ENCODE measurements around the gene DCPS.

The DCPS gene

DNA sequence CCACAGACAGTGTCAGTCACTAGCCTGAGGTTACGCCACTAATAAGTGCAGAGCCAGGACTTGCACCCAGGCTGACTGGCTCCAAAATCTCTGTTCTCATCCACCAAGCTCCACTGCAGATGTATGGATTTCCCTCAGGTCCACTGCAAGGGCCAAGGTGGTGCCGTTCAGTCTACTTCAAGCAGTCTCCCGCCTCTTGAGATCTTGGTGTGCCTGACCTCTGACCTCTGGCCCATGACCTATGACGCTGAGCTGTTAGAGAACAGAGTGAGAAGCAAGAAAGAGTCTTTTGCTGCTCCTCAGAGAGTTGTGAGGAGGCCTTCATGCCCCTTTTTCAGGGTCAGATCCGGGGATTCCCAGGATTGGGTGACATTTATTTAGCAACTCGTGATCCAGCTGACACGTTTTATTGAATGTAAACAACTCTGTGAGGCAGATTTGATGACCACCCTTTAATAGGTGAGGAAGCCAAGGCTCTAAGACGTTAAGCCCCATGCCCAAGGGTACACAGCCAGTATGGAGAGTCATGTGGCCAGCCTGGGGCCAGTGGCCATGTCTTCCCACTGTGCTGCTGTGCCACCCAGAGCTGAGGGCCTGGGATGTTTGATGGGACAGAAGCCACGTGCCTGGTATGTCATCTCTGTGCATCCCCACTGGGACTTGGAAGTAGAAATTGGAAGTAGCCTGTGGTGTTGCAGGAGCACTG lies 25.2 kb downstream of the DCPS start:
- DNase-seq = no peak

DNA sequence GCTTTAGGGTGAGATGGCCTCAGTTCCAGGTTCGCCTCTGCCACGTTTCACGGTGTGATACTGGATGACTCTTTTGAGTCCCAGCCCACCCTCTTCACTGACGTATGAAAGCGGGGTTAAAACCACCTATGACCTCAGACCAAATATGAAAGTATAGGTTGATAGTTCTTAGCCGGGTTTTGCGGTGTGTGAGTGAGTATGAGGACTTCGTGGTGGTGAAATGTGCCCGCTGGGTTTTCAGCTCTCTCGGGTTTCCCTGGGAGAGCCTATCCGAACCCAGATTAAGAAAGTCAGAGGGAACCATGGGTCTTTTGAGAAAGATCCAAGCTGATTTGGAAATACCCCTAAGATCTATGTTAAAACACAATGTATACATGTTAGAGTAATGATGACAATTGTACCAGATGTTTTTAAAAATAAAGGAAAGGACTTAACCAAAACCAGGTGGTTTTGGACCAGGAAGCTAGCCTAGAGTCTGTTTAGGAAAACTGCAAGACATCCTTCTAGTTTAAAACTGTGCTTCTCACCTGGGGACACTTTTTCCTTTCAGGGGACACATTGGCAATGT lies 25.9 kb downstream of the DCPS start:
- DNase-seq = no peak

DNA sequence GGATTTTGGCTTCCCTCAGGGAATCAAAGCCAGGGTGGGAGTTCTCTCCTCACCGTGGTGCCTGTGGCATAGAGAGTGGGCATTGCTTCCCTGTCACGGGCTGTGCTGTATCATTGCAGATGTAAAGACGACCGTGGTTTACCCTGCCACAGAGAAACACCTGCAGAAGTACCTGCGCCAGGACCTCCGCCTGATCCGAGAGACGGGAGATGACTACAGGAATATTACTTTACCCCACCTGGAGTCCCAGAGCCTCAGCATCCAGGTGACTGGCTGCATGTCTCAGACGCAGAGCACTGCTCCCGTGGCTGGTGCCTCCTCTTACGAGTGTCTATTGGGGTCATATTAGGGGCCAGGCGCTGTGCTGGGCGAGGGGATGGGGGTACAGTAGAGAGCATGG lies 27.4 kb downstream of the DCPS start:
- DNase-seq = no peak

DNA sequence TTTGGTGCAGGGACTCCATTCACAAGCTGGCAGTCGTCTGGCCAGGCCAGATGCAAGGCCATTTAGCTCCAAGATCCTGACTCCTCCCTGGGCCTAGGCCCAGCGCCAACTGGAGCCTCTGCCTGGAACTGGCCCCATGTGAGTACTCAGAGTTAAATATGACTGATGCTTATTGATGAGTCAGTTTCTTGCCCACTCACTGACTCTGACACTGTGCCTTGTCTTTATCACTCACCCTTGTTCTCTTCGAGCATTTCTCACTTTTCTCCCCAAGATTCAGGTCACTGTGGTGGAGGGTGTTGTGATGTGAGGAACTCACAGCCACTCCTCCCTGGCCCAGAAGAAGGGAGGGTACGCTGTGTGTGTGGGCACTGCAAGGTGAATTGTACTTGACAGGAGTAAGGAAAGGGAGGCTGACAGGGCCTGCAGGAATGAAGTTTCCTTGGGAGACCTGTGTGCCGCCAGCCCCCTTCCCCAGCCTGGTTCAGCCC lies 28.4 kb downstream of the DCPS start:
- no peak for DNase-seq

DNA sequence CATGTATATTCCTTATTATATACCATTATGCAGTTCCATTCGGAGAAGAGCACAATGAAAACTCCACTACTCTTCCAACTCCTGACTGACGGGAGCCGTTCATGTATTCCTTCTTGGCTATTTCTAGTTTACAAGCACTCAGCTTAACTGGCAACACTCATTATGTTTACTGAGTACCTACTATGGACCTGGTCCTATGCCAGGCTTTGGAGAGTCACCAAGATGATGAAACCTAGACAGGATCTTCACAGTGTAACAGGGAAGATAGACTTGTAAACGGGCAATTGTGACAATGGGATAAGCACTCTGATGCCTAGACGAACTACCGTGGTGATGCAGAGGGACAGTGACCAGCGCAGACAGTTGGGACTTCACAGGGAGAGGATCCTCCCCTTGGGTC lies 29.3 kb downstream of the DCPS start:
- no peak for DNase-seq

DNA sequence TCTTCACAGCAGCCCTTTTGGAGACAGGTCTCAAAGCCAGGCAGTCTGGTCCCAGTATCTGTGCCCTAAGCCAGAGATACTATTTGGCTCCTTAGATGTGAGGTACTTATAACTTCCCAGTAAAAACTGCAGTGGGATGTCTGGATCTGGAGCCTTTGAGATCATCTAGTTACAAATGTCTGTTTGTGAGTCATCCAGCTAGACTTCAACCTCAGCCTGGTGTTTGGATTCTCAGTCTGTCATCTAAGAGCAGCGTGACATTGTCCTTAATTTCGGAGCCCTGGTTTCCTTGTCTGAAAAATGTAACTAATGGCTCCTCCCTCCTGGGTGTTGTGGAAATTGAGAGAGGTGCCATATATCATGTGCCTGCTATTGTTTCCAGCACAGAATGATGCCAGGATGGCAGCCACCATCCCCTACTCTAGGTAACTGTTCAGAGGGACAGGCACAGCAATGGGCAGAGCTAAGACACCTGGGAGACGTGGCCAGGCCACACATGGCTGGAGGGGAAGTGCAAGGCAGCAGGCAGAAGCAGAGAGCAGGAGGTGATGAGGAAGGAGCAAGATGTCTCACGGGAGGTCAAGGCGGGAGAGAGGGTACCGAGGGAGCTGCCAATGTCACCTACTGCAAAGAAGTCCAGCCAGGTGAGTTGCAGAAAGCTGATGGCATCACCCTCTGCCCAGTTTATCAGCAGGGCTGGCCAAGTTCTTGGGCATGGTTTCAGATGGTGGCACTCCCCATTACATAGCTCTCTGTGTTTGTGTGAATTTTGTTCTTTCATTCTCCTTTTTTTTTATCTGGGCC lies 31.0 kb downstream of the DCPS start:
- no peak for DNase-seq

DNA sequence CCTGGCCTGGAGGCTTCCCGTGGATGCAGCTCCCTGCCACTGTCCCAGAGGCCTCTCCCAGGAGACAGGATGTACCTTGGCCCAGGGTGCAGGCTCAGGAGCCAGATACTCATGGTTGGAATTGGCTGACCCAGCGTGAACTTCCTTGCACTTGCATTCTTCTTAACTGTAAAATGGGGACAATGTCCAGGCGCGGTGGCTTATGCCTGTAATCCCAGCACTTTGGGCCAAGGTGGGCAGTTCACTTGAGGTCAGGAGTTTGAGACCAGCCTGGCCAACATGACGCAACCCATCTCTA lies 31.6 kb downstream of the DCPS start:
- DNase-seq = no peak

DNA sequence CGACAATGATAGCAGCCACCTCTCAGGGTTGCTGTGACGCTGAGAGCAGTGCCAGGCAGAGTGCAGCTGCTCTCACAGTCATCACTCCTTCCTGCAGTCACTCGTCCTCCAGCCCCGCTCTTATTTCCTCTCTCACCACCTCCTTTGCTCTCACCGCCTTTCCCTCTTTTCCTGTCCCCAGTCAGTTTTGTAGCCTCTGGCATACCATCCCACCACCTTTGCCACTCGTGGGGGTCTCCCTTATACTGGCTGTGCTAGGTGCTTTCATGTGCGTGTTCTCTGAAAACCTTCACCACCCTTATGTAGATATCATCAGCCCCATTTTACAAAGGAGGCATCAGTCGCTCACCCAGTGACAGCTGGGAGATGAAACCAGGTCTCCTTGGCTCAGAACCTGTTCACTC lies 32.3 kb downstream of the DCPS start:
- no peak for DNase-seq

DNA sequence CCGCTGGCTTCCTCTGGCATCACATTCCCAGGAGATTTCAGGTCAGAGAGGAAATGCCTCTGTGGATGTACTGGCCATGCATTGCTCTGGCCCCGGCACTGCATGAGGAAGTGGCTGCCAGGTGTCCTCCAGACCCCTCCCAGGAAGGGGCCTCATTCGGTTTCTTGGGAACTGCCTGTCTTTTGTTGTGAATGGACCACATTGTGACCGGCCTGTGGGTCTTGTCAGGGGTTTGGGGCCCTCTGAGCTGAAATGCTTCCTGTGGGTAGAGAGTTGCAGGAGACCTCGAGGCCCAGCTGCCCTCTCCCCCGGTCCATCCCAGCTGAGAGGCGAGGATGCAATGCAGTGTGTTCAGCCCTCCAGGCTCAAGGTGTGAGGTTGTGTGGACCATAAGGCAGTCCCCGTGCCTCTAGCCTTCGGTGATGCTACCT lies 32.8 kb downstream of the DCPS start:
- DNase-seq = no peak

DNA sequence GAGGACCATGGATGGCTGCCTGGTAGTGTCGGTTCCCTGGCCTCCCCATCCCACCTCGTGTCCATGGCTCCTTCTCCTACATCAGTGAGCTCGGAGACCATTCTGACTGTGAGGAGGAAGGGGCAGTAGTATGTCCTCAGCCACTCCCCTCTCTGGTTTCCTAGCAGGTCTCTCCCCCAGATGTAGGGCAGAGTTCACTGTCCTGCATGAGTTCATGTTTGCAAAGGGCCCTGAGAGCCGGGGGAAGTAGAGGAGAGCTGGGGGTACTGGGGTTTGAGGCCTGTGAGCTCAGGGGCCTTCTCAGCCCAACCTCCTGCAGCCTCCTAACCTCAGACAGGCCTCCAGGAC lies 33.2 kb downstream of the DCPS start:
- no peak for DNase-seq

DNA sequence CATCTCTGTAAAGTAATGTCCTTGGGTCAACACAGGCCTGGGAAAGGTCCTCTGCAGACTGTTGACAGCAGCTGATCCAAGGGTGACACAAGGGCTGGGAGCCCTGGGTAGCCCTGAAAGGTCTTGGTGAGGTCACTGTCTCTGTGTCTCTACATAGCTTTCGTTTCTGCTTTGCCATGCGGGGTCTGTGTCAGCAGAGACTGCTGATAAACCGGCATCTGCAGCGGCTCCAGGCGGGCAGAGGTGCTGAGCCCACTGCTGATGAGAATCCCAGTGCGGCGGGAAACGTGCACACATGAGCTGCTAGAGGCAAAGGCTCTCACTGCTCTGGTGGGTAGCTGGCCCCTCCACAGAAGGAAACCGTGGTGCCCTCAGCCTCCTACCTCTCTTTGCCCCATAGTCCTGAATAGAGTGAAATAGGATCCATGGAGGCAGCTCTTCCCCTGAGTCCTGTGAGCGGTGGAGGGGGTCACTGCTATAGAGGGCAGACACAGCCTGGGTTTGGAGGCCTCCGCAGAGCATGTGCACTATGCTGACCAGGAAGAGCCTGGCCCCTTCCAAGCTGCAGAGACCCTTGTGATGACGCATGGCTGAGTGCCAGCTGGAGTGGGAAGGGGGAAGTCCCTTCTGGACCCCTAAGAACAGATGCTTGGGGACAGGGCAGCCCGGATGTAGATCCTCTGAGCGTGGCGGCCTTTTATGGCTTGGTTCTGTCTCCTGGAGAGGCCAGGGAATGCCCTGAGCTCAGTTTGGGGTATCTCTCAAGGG lies 33.8 kb downstream of the DCPS start:
- no peak for DNase-seq

DNA sequence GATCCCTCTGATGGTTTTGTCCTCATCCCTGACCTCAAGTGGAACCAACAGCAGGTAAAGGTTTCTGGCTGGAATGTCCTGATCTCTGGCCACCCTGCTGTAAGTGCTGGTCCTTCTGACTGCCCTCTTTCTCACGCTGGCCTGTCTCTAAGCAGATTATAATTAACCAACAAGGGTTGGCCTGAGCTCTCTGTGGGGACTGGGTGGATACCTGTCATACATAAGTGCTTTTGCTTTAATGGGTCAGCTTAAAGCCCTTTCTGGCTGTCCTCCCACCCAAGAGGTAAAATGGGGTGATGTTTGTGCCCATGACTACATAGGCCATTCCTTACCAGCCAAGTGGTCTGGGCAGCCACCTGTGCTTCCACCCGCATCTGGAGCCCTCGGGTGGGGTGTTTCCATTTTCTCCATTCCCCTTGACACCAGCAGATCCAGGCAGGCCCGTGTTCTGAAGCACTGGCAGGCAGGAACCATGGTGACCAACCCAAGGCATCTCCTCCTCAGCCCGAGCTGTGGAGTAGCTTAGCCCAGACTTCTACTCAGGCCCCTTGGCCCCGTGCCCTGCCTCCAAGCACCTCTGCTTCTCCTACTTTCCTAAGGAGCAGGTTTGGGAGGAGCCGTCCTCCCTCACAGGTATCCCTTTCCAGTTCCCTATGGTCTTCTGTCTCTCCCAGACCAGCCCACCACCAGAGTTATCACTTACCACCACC lies 34.6 kb downstream of the DCPS start:
- no peak for DNase-seq

DNA sequence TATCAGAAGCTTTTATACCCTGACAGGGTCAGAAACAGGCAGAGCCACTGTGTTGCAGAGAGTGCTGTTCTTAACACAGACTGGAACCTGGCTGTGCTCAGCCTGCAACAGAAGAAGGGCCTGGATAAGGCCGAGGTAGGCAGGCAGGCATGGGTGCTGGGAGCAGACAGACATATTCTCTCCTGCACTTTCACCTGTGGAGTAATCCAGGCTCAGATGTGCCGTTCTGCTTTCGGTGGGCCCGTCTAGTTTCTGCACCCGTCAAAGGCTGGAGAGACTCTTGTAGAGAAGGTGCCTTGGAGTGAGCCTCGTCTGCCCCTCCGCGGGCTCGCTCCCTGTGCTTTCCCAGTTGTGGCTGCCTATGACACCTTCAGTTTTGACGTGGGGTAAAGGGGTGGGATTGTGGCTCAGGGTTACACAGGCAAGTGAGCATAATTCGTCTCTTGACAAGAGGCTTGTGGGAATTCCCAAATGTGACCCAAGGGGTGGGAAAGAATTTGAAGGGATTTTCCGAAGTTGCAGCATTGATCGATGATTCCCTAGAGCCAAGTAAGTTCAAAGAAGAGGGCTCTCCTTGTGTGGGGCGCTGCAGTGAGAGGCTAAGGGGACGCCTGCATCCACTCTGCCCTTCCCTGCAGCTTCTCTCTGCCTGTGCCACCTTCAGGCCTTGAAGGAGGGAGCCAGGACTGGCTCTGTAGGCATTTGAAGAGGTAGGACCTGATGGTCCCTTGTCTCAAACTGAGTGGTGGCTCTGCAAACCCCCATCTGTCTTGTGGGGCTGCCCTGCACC lies 35.4 kb downstream of the DCPS start:
- no peak for DNase-seq

DNA sequence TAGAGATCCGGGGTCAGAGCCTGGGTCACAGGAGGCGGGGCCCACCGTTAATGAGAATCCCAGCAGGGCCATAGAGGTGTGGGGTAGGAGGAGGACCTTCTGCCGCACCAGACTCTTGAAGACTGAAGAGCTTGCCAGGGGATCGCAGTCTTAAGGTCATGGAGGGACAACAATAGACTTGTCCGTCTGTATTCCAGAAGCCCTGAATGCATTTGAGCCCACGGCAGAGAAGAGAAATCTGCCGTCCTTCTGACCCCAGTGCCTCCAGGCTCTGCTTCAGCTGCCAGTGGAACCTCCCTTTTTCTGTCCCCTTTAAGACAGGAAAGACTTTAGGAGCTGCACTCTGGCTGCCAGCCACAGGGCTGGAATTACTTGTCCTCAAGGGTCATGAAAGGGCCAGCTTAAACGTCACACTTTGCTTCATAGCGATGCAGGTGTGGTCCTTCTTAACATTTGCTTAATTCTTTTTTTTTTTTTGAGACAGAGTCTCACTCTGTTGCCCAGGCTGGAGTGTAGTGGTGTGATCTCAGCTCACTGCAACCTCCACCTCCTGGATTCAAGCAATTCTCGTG lies 36.1 kb downstream of the DCPS start:
- no peak for DNase-seq

DNA sequence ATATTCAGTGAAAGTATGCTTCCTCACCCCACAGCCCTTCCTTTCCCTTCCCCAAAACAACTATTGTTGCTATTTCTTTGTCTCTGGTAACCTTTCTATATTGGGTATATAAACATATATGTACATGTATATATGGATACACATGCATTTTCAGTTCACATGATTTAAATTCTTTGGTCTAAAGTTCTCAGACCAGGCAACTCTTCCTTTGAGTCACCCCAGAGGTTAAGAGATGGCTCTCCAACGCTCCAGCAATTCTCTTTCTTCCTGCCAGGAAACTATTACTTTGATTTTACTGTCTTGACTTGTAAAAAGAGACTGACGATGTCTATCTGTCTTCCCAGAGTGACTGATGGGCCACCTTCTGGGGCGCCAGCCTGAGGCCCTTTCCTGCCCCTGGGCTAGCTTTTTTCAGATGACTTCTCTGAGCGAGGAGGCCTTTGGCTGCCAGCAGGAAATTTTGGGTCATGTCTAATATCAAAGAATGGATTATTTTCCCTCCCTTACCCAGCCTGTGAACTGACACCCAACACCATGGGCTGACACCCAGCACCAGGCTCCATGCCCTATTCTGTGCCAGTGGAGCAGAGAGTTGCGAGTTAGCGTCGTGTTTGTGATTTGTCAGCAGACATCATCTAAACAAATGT lies 37.2 kb downstream of the DCPS start:
- no peak for DNase-seq

DNA sequence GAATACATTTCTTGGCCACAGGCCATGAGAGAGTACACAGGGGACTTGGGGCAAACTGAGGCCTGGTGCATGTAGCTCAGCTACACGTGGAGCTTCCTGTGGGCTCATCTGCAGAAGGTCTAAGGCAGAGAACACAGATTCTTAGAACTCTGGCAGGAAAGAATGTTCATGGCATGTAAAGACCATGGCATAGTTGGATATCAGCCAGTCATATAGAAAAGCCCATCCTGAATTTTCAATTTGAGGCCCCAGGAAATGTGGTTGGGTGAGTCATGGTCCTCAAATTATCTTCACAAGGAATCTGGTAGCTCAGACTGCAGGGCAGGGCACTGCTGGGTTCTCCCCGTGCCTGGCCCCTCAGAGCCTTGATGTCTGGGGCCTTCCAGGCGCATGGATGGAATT lies 37.9 kb downstream of the DCPS start:
- DNase-seq = no peak

DNA sequence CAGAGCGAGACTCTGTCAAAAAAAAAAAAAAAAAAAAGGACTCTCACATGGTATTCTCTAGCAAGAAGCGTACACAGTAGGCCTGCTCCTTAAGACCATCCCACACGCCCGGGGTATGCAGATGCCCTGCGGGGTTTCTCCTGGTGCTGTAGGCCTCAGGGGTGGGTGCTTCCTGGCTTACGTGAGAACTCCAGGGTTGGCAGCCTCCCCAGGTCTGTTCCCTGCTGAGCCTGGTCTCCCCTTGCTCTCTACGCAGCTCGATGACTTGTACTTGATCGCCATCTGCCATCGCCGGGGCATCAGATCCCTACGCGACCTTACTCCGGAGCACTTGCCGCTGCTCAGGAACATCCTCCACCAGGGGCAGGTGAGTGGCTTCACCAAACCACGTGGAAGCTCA lies 39.2 kb downstream of the DCPS start:
- DNase-seq = no peak

DNA sequence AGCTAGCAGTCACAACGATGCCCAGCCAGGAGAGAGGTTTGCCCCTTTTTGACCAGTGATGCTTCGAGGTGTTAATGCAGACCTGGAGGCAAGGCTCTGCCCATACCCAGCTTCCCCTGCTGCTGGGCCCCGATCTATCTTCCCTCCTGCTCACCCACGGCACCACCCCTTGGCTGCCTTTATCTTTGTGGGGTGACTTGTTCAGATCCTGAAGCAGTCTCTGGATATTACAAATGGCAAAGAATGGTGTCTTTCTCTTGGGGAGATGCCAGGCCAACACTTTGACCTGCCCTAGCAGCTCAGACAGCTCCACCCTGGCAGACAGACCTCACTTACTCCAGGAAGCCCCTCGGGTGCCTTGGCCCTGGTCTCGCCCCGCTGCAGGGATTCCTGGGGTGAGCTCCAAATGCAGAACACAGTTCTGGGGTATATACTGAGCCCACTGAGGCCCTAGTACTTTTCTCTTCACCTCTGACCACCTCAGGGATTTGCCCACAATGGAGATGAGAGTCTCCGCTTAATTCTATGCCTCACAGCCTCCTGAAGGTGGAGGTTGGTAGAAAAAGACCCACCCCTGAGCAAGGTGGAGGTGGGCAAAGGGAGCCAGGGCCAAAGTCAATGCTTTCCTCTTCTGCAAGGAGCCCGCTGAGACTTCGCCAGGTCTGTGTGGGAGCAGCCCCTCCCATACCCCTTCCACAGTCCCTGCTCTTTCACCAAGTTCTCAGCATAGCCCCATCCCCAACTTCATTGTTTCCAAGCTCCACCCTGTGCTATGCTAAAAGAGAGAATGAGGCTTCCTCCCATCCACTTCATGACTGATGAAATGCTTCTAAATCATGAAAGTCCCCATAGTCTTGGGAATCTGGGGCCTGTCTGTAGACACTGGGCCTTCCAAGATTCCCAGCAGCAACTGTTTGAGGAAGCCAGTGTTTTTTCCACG lies 40.6 kb downstream of the DCPS start:
- no peak for DNase-seq

DNA sequence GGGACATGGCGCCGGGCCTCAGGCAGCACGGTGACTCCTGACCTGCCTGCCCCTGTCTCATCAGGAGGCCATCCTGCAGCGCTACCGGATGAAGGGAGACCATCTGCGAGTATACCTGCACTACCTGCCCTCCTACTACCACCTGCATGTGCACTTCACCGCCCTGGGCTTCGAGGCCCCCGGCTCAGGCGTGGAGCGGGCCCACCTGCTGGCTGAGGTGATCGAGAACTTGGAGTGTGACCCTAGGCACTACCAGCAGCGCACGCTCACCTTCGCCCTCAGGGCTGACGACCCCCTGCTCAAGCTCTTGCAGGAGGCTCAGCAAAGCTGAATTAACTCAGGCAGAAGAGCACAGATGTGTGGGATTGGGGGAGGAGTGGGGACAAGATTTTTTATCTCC lies 41.4 kb downstream of the DCPS start:
- no peak for DNase-seq

Data from NCI-H526 treated with DMSO at 0.1 percent for 48 hours (cell line).